HepG2 (cell line): Measurements from ENCODE around the gene NCKIPSD. TPM values are rescaled to one million over a fixed set of nuclear protein-coding genes. Genes with fewer than 3 reads are reported as not detected.

Experiments used
- ATAC-seq: fragments of 200-7000 bp; cut with Tn5 transposase; 3 replicates; pipeline ENCODE4 v1.9.1; 2020; ENCODE audit warnings: mild to moderate bottlenecking, moderate library complexity
- BruUV-seq: library from RNA; stranded (reverse); fragments of 400-500 nt; replicated peaks from 2 replicates; lab custom pipeline; 2021; lab: Mats Ljungman, UMichigan
- CTCF ChIA-PET: fragments of 300-600 bp; formaldehyde crosslinking; extraction: SDS; loops from one replicate; lab custom pipeline; 2021; ENCODE audit warnings: low total read pairs, inconsistent platforms, low intra/inter-chr PET ratio; lab: Yijun Ruan, JAX
- POLR2A ChIA-PET: fragments of 350-600 bp; sonication (Branson Sonifier 250); formaldehyde crosslinking; loops from one replicate; lab custom pipeline; 2020; ENCODE audit warnings: antibody characterized with exemption, inconsistent platforms; lab: Yijun Ruan, JAX
- DNase-seq: peaks from one replicate; pipeline ENCODE4 v3.0.0-alpha.2; 2015; ENCODE audit warnings: low spot score
- FAIRE-seq: peaks from 3 replicates; lab custom pipeline; 2011; peaks lifted over from hg19 to GRCh38; lab: Jason Lieb, UNC
- H2AFZ ChIP-seq: one replicate; pipeline ENCODE4 v1.6.1; 2011; ENCODE audit warnings: low read length, inconsistent platforms
- H3K27ac ChIP-seq: fragments of 300-600 bp; 3 replicates; pipeline ENCODE4 v1.8.0; 2011; ENCODE audit warnings: mixed run types, mild to moderate bottlenecking, mixed read lengths, low read length, inconsistent platforms; ENCODE audit not compliant: insufficient read depth; ENCODE audit errors: extremely low read length
- H3K27me3 ChIP-seq, 2 experiments: fragments of 200-600 bp in 1 of 2; 2 replicates in 1 of 2; 3 replicates in 1 of 2; pipeline versions ENCODE4 v1.6.0 to v1.8.0; 2011; ENCODE audit warnings: low read length in 2 of 2, mild to moderate bottlenecking in 2 of 2, moderate library complexity in 2 of 2, inconsistent platforms in 1 of 2; ENCODE audit not compliant: insufficient read depth in 2 of 2, control insufficient read depth in 1 of 2
- H3K36me3 ChIP-seq, 2 experiments: fragments of 200-600 bp in 1 of 2; replicated peaks in 1 of 2; 2 replicates in 1 of 2; 3 replicates in 1 of 2; pipeline versions ENCODE4 v1.5.1 to v1.8.0; 2011; ENCODE audit warnings: low read length in 2 of 2, inconsistent platforms in 1 of 2; ENCODE audit not compliant: insufficient read depth in 2 of 2, control insufficient read depth in 1 of 2
- H3K4me1 ChIP-seq: 2 replicates; pipeline ENCODE4 v1.5.1; 2012; ENCODE audit warnings: low read length, inconsistent platforms; ENCODE audit not compliant: insufficient read depth
- H3K4me2 ChIP-seq: 2 replicates; pipeline ENCODE4 v1.6.0; 2011; ENCODE audit warnings: low read depth, low read length, inconsistent platforms
- H3K4me3 ChIP-seq, 3 experiments: fragments of 200-600 bp in 1 of 3; sonication (generic), shearing (Covaris generic) in 1 of 3; replicated peaks in 1 of 3; 2 replicates each; pipeline ENCODE4 v1.5.1; 2011 to 2016; ENCODE audit warnings: low read length in 3 of 3, inconsistent platforms in 2 of 3, low read depth in 2 of 3, mild to moderate bottlenecking in 2 of 3, control low read depth in 1 of 3, mixed read lengths in 1 of 3; ENCODE audit not compliant: insufficient read depth in 1 of 3
- H3K79me2 ChIP-seq: one replicate; pipeline ENCODE4 v1.6.1; 2011; ENCODE audit warnings: low read length, inconsistent platforms; ENCODE audit not compliant: insufficient read depth
- H3K9ac ChIP-seq: 2 replicates; pipeline ENCODE4 v1.6.0; 2011; ENCODE audit warnings: mild to moderate bottlenecking, low read depth, low read length, inconsistent platforms; ENCODE audit not compliant: insufficient read depth
- H3K9me3 ChIP-seq: 2 replicates; pipeline ENCODE4 v1.5.1; 2012; ENCODE audit warnings: mild to moderate bottlenecking, low read length
- H4K20me1 ChIP-seq: 2 replicates; pipeline ENCODE4 v1.6.0; 2011; ENCODE audit warnings: inconsistent platforms, mild to moderate bottlenecking, low read length, moderate library complexity; ENCODE audit not compliant: insufficient read depth
- FOXA1 ChIP-seq, 2 experiments: fragments of 450-650 bp in 1 of 2; sonication (generic) in 1 of 2; formaldehyde crosslinking in 1 of 2; IDR thresholded peaks; 2 replicates each; pipeline versions ENCODE4 v1.4.0 to v1.6.1; 2016 to 2020; ENCODE audit warnings: missing genetic modification reagents in 1 of 2
- HMG20B ChIP-seq: conservative IDR thresholded peaks from 2 replicates; pipeline ENCODE4 v1.6.1; 2016; ENCODE audit warnings: missing genetic modification reagents, missing compliant biosample characterization
- NCOA2 ChIP-seq: sonication (generic); formaldehyde crosslinking; IDR thresholded peaks from 2 replicates; pipeline ENCODE4 v1.8.0; 2022; ENCODE audit warnings: inconsistent platforms
- NR2F6 ChIP-seq, 2 experiments: IDR thresholded peaks; 2 replicates each; pipeline ENCODE4 v1.6.1; 2016; ENCODE audit warnings: antibody characterized with exemption in 1 of 2, mild to moderate bottlenecking in 1 of 2
- PHF20 ChIP-seq: sonication (generic); formaldehyde crosslinking; IDR thresholded peaks from 2 replicates; pipeline ENCODE4 v1.5.0; 2020; ENCODE audit warnings: mild to moderate bottlenecking, missing genetic modification reagents
- SIX4 ChIP-seq: sonication (generic); formaldehyde crosslinking; IDR thresholded peaks from 2 replicates; pipeline ENCODE4 v1.4.0; 2020; ENCODE audit warnings: missing genetic modification reagents
- SMYD3 ChIP-seq: sonication (generic); formaldehyde crosslinking; IDR thresholded peaks from 2 replicates; pipeline ENCODE4 v1.8.1; 2023; ENCODE audit warnings: mild to moderate bottlenecking, missing genetic modification reagents
- SRSF9 ChIP-seq: fragments of 200-400 bp; formaldehyde crosslinking; IDR thresholded peaks from 2 replicates; pipeline ENCODE4 v1.6.1; 2018; ENCODE audit warnings: borderline replicate concordance, mild to moderate bottlenecking, low read depth, low read length; ENCODE audit not compliant: insufficient read depth, poor library complexity, severe bottlenecking
- THAP7 ChIP-seq: sonication (generic); formaldehyde crosslinking; IDR thresholded peaks from 2 replicates; pipeline ENCODE4 v1.8.1; 2023; ENCODE audit warnings: mild to moderate bottlenecking, missing genetic modification reagents
- XRCC5 ChIP-seq: fragments of 200-400 bp; formaldehyde crosslinking; optimal IDR thresholded peaks from 2 replicates; pipeline ENCODE3; 2017; ENCODE audit warnings: mild to moderate bottlenecking, low read length
- ZMAT3 ChIP-seq: sonication (generic); formaldehyde crosslinking; conservative IDR thresholded peaks from 2 replicates; pipeline ENCODE4 v1.7.0; 2021; ENCODE audit warnings: missing genetic modification reagents
- ZNF350 ChIP-seq: sonication (generic); formaldehyde crosslinking; IDR thresholded peaks from 2 replicates; pipeline ENCODE4 v1.4.0; 2020; ENCODE audit warnings: mild to moderate bottlenecking, low read depth, missing genetic modification reagents, borderline replicate concordance
- ZNF589 ChIP-seq: sonication (generic); formaldehyde crosslinking; conservative IDR thresholded peaks from 2 replicates; pipeline ENCODE4 v1.8.0; 2022; ENCODE audit warnings: mild to moderate bottlenecking, moderate library complexity, missing genetic modification reagents
- ZNF709 ChIP-seq: sonication (generic); formaldehyde crosslinking; IDR thresholded peaks from 2 replicates; pipeline ENCODE4 v1.5.0; 2020; ENCODE audit warnings: mild to moderate bottlenecking, missing genetic modification reagents
- ZNF800 ChIP-seq: sonication (generic); formaldehyde crosslinking; IDR thresholded peaks from 2 replicates; pipeline ENCODE4 v1.4.0; 2020; ENCODE audit warnings: missing genetic modification reagents
- WGBS: methylation state at CpG from one replicate; pipeline ENCODE4 v1.1.6; 2017; ENCODE audit warnings: low lambda C conversion rate; 5-methylcytosine and 5-hydroxymethylcytosine counted together
- in situ Hi-C: cut with HindIII; loops from 2 replicates; pipeline ENCODE4 v1.10.0; 2017; ENCODE audit warnings: low pct_unique_long_range_greater_than_20kb; ENCODE audit not compliant: extremely low pct_ligation_motif_present
- intact Hi-C: fragments of 100-400 bp; cut with micrococcal nuclease; formaldehyde crosslinking; loops from one replicate; pipeline ENCODE4 v1.10.0; 2022; ENCODE audit not compliant: unreplicated experiment
- polyA plus RNA-seq, 8 experiments: library from polyadenylated mRNA; depleted of rRNA in 3 of 8; stranded (reverse) in 7 of 8; unstranded in 1 of 8; fragments of >200 nt; fragmentation: Illumina TruSeq in 4 of 8; extraction: Trizol in 4 of 8; gene quantifications; 2 replicates each; pipeline versions ENCODE4 v1.2.1 to v1.2.3, GENCODE V29; 2011 to 2016; ENCODE audit warnings: low read depth in 4 of 8, missing spikeins in 1 of 8, mixed read lengths in 1 of 8; ENCODE audit not compliant: insufficient read depth in 1 of 8
- total RNA-seq, 5 experiments: library from RNA; depleted of rRNA; stranded (reverse); fragments of >200 nt; fragmentation: Illumina TruSeq; extraction: Trizol; gene quantifications; 2 replicates each; pipeline ENCODE4 v1.2.3, GENCODE V29; 2016; ENCODE audit warnings: low read depth in 1 of 5
- TF ChIP-seq, protein P1 (sequence below): sonication (generic); formaldehyde crosslinking; conservative IDR thresholded peaks from 2 replicates; pipeline ENCODE4 v1.8.0; 2022; ENCODE audit warnings: low read depth, missing genetic modification reagents
- TF ChIP-seq, protein P2 (sequence below): sonication (generic); formaldehyde crosslinking; IDR thresholded peaks from 2 replicates; pipeline ENCODE4 v1.5.0; 2020; ENCODE audit warnings: missing genetic modification reagents, mild to moderate bottlenecking, borderline replicate concordance

Gene NCKIPSD
- total and polyA plus RNA-seq, 2 of the 13 experiments (the other 11 are each of a cell fraction or from before 2014, with no cell fraction given) = 13.5 to 35.2 TPM

DNA sequence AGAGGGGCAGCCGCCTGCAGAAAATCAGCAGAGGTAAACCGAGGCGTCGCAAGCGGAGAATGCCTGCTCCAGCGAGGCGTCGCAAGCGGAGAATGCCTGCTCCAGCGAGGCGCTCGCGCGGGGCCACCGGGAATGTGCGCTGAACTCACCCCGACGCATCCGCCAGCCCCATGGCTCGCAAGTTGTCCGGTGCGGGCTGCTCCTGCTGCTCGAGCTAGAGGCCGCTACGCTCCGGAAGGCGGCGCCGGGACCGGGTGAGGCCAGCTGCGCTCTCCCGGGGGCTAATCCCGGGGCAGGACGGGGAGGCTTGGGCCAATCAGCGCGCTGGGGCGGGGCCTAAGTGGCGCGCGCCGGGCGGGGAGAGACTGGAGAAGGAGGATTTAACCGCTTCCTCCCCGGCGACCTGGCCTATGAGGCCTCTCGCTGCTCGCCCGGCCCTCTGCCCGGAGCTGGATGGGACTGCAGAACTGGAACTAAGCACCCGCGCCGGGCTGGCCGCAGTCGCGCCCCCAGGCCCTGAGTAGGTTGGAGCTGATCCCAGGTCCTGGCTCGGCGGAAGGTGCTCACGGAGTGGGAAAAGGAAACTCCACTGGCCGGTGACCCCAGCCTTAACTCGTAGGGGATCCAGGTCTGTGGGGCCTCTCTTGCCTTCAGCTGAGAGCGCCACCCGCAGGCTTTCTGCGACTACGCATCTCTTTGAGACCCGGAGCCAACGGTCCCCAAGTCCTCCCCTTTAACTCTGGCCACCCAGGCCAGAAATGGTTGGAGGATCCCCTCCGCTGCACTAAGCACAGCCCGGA, 50.3 kb downstream of the NCKIPSD start, which contains the start of gene SLC26A6:
SLC26A6 (minus strand) TSS at position 240 of the 800 bp plus-strand sequence; CDS start at position 172, 68 bp downstream.
- WGBS = 0% methylated on average over 5 of the region's 68 CpGs
- Histone ChIP-seq H3K36me3 (peaks cover 8 to 33% of the 10 kb centered on the region in 2 experiments; a peak in 4 of 5 replicates), H3K27ac (peak within 1 kb of the TSS; percentile 74), H4K20me1 (no peaks in the 10 kb centered on the region), H3K4me3 (peak within 1 kb of the TSS; percentile 71 to 96 (median 93)), H3K4me2 (peak within 1 kb of the TSS; percentile 88), H3K79me2 (peaks cover 43% of the 10 kb centered on the region), H3K27me3 (no peaks in the 10 kb centered on the region; a peak in 1 of 5 replicates), H3K4me1 (peaks cover 64% of the 10 kb centered on the region), H3K9me3 (no peaks in the 10 kb centered on the region), H3K9ac (peak within 1 kb of the TSS; percentile 83), H2AFZ (no peak within 1 kb of the TSS)
- peak; percentile 93 for DNase-seq
- intact Hi-C loops = loop anchor here (1.0 to 2.0 kb wide), 3 partner anchors 17 to 79 kb away; partner anchors contain the start of genes PFKFB4 and UQCRC1
- in situ Hi-C loops = no loop called here
- ChIA-PET CTCF (interaction anchor here (2.2 kb wide), 1 partner anchor 26 kb away, joined by 13 read pairs; the partner anchor contains the start of gene UQCRC1), POLR2A (interaction anchor here (0.7 to 4.8 kb wide), 25 partner anchors 11 to 395 kb away, joined by 3 to 140 read pairs (median 6); partner anchors contain the start of genes CCDC51, CELSR3, COL7A1 and IP6K2)
- BruUV-seq = TSS peak; percentile 70
- peak; percentile 91 for ATAC-seq
- peak; percentile 62 for FAIRE-seq
- TF ChIP-seq PHF20 (no peak), ZMAT3 (CRISPR knock-in tag) (0 out of 2 replicates have a peak, but pooled peaks have one; percentile 27), ZNF589 (peak; percentile 80), THAP7 (CRISPR knock-in tag) (peak; percentile 58; the same call in 1 of the 2 replicates), NCOA2 (CRISPR knock-in tag) (no peak; the same call in 1 of the 2 replicates), SRSF9 (no peak), XRCC5 (peak; percentile 69), ZNF350 (CRISPR knock-in tag) (peak; percentile 73), ZNF709 (CRISPR knock-in tag) (no peak; the same call in none of the 2 replicates), SIX4 (peak; percentile 44), NR2F6 (IDR thresholded peaks at IDR 0.05) (no peak), NR2F6 (CRISPR knock-in tag; IDR thresholded peaks at IDR 0.05) (no peak; the same call in 1 of the 2 replicates), ZNF800 (CRISPR knock-in tag) (no peak), FOXA1 (IDR thresholded peaks at IDR 0.05) (no peak), FOXA1 (CRISPR knock-in tag; IDR thresholded peaks at IDR 0.05) (no peak), HMG20B (CRISPR knock-in tag) (peak; percentile 15; the same call in 1 of the 2 replicates), SMYD3 (no peak)
- TF ChIP-seq, protein P1, sequence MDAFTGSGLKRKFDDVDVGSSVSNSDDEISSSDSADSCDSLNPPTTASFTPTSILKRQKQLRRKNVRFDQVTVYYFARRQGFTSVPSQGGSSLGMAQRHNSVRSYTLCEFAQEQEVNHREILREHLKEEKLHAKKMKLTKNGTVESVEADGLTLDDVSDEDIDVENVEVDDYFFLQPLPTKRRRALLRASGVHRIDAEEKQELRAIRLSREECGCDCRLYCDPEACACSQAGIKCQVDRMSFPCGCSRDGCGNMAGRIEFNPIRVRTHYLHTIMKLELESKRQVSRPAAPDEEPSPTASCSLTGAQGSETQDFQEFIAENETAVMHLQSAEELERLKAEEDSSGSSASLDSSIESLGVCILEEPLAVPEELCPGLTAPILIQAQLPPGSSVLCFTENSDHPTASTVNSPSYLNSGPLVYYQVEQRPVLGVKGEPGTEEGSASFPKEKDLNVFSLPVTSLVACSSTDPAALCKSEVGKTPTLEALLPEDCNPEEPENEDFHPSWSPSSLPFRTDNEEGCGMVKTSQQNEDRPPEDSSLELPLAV (CRISPR knock-in tag) = no peak; the same call in 1 of the 2 replicates
- TF ChIP-seq, protein P2, sequence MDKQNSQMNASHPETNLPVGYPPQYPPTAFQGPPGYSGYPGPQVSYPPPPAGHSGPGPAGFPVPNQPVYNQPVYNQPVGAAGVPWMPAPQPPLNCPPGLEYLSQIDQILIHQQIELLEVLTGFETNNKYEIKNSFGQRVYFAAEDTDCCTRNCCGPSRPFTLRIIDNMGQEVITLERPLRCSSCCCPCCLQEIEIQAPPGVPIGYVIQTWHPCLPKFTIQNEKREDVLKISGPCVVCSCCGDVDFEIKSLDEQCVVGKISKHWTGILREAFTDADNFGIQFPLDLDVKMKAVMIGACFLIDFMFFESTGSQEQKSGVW (CRISPR knock-in tag) = no peak
